HEK293T (cell line): ENCODE measurements around the gene SPSB1.

ENCODE experiments used
- BHLHE40 ChIP-seq: fragments of 450-650 bp; IDR thresholded peaks from 2 replicates; pipeline ENCODE4 v1.6.1; 2016; ENCODE audit warnings: mild to moderate bottlenecking, moderate library complexity, borderline replicate concordance
- ELF4 ChIP-seq: fragments of 450-650 bp; IDR thresholded peaks from 2 replicates; pipeline ENCODE4 v1.6.1; 2017; ENCODE audit warnings: antibody characterized with exemption
- FOXK2 ChIP-seq: fragments of 450-650 bp; IDR thresholded peaks from 2 replicates; pipeline ENCODE4 v1.6.1; 2016; ENCODE audit warnings: mild to moderate bottlenecking
- FOXM1 ChIP-seq: fragments of 450-650 bp; IDR thresholded peaks from 2 replicates; pipeline ENCODE4 v1.6.1; 2017; ENCODE audit warnings: mild to moderate bottlenecking, borderline replicate concordance
- L3MBTL2 ChIP-seq: fragments of 450-650 bp; conservative IDR thresholded peaks from 2 replicates; pipeline ENCODE4 v1.6.1; 2016; ENCODE audit warnings: mild to moderate bottlenecking
- LEF1 ChIP-seq: fragments of 450-650 bp; IDR thresholded peaks from 2 replicates; pipeline ENCODE4 v1.6.1; 2017; ENCODE audit warnings: mild to moderate bottlenecking, borderline replicate concordance
- NFRKB ChIP-seq: fragments of 450-650 bp; IDR thresholded peaks from 2 replicates; pipeline ENCODE4 v1.6.1; 2016; ENCODE audit warnings: mild to moderate bottlenecking, moderate library complexity
- SP1 ChIP-seq: fragments of 450-650 bp; IDR thresholded peaks from 2 replicates; pipeline ENCODE4 v1.6.1; 2017
- SUZ12 ChIP-seq: fragments of 450-650 bp; IDR thresholded peaks from 2 replicates; pipeline ENCODE4 v1.6.1; 2016; ENCODE audit warnings: mild to moderate bottlenecking

- TF ChIP-seq L3MBTL2 (no peak), ELF4 (no peak), LEF1 (no peak), BHLHE40 (no peak), FOXK2 (no peak), SUZ12 (no peak), FOXM1 (no peak), SP1 (no peak), NFRKB (no peak)
These were observed 27.7 kb upstream of the SPSB1 start for GRCh38 chr1:9265037-9265436.
